Fibroblast of lung (primary cell): ENCODE measurements around the gene EFCAB8. TPM values are rescaled to one million over a fixed set of nuclear protein-coding genes. Genes with fewer than 3 reads are reported as not detected.

Experiments used
- DNase-seq, 2 donors: peaks; one replicate each; pipeline versions ENCODE4 v3.0.0 to v3.0.0-alpha.2; 2010; ENCODE audit warnings: low read depth in 2 of 2
- H2AFZ ChIP-seq: 2 replicates; pipeline ENCODE4 v1.5.1; 2012; ENCODE audit warnings: low read length, control low read depth, inconsistent platforms
- H3K27ac ChIP-seq: 2 replicates; pipeline ENCODE4 v1.5.1; 2011; ENCODE audit warnings: low read length, control low read depth; ENCODE audit not compliant: insufficient read depth
- H3K27me3 ChIP-seq: 2 replicates; pipeline ENCODE4 v1.5.1; 2011; ENCODE audit warnings: mild to moderate bottlenecking, low read length; ENCODE audit not compliant: control insufficient read depth, insufficient read depth
- H3K36me3 ChIP-seq: 2 replicates; pipeline ENCODE4 v1.5.1; 2011; ENCODE audit warnings: low read length; ENCODE audit not compliant: control insufficient read depth, insufficient read depth
- H3K4me1 ChIP-seq: 2 replicates; pipeline ENCODE4 v1.5.1; 2011; ENCODE audit warnings: low read length; ENCODE audit not compliant: control insufficient read depth, insufficient read depth; ENCODE audit errors: extremely low read depth
- H3K4me2 ChIP-seq: 2 replicates; pipeline ENCODE4 v1.5.1; 2011; ENCODE audit warnings: low read length, control low read depth; ENCODE audit not compliant: insufficient read depth; ENCODE audit errors: extremely low read depth
- H3K4me3 ChIP-seq, 4 experiments: fragments of 200-600 bp in 1 of 4; sonication (generic) in 1 of 4; replicated peaks in 1 of 4; 2 replicates each; pipeline ENCODE4 v1.5.1; 2011 to 2016; ENCODE audit warnings: low read length in 4 of 4, low read depth in 3 of 4, mild to moderate bottlenecking in 3 of 4, control low read depth in 2 of 4, inconsistent platforms in 1 of 4, mixed read lengths in 1 of 4; ENCODE audit not compliant: insufficient read depth in 1 of 4; ENCODE audit errors: control extremely low read depth in 1 of 4
- H3K79me2 ChIP-seq: 2 replicates; pipeline ENCODE4 v1.5.1; 2012; ENCODE audit warnings: mild to moderate bottlenecking, low read length, inconsistent platforms; ENCODE audit not compliant: control insufficient read depth, insufficient read depth
- H3K9ac ChIP-seq: 2 replicates; pipeline ENCODE4 v1.5.1; 2011; ENCODE audit warnings: mild to moderate bottlenecking, low read length, control low read depth; ENCODE audit not compliant: insufficient read depth
- H3K9me3 ChIP-seq: 2 replicates; pipeline ENCODE4 v1.5.1; 2012; ENCODE audit warnings: low read depth, low read length; ENCODE audit not compliant: control insufficient read depth, insufficient read depth
- H4K20me1 ChIP-seq: 2 replicates; pipeline ENCODE4 v1.5.1; 2011; ENCODE audit warnings: low read length; ENCODE audit not compliant: control insufficient read depth, insufficient read depth; ENCODE audit errors: extremely low read depth
- CTCF ChIP-seq, 2 donors: IDR thresholded peaks in 1 of 2; conservative IDR thresholded peaks in 1 of 2; 1 replicate in 1 of 2; 2 replicates in 1 of 2; pipeline ENCODE4 v1.5.1; 2011 to 2012; ENCODE audit warnings: low read length in 2 of 2, control low read depth in 1 of 2, inconsistent platforms in 1 of 2, low read depth in 1 of 2, mild to moderate bottlenecking in 1 of 2
- EZH2 ChIP-seq: IDR thresholded peaks from 2 replicates; pipeline ENCODE4 v1.5.1; 2012; ENCODE audit warnings: low read length, control low read depth, mild to moderate bottlenecking; ENCODE audit errors: missing control alignments
- polyA plus RNA-seq, 2 donors: library from polyadenylated mRNA; depleted of rRNA in 1 of 2; stranded (reverse) in 1 of 2; unstranded in 1 of 2; fragments of >200 nt; gene quantifications; 2 replicates each; pipeline ENCODE4 v1.2.1, GENCODE V29; 2011 to 2012; ENCODE audit warnings: missing spikeins in 1 of 2
- total RNA-seq: library from RNA; depleted of rRNA; stranded (reverse); fragments of >200 nt; gene quantifications from 2 replicates; pipeline ENCODE4 v1.2.1, GENCODE V29; 2014

EFCAB8 gene
- total and polyA plus RNA-seq, 2 donors (not counting 1 experiment from before 2014, with no cell fraction given) = under 0.01 TPM; not detected in 1

DNA sequence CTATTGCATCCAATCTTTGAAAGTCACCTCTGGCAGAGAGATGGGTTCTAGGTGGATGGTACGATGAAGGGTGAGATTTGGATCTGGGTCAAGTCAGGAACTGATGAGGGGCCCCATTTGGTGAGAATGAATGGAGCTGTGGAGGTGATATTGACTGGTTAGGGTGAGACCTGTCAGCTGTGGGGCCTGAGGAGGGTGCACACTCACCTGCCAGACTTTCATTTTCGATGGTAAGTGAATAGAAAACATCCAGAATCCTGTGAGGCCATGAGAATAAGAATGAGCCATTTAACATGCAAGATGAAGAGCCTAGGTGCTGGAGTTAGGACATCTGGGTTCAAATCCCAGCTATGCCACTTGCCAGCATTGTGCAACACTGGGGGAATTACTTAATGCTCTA is 138.7 kb downstream of the EFCAB8 start:
- TF ChIP-seq CTCF (conservative IDR thresholded peaks at IDR 0.05 in 1 of 2, IDR thresholded peaks at IDR 0.05 in 1 of 2; ENCODE audit: low read depth in 1 of 2, low read length in 2 of 2) (no peak), EZH2 (no peak)
- Histone ChIP-seq H3K4me3 (no peak overlapping the region), H2AFZ (no peak overlapping the region), H3K9ac (no peak overlapping the region), H3K27me3 (no peaks in the 10 kb centered on the region), H3K4me1 (no peaks in the 10 kb centered on the region), H3K4me2 (no peak overlapping the region), H4K20me1 (no peaks in the 10 kb centered on the region), H3K36me3 (no peaks in the 10 kb centered on the region), H3K79me2 (no peaks in the 10 kb centered on the region), H3K27ac (no peak overlapping the region), H3K9me3 (no peaks in the 10 kb centered on the region)
- no peak for DNase-seq

- no peaks in the 10 kb centered on the region for H3K79me2 ChIP-seq
- H3K4me3 ChIP-seq = no peak overlapping the region
- no peak overlapping the region for H2AFZ ChIP-seq
- no peak overlapping the region for H3K4me2 ChIP-seq
- no peaks in the 10 kb centered on the region for H3K27me3 ChIP-seq
- TF ChIP-seq CTCF (conservative IDR thresholded peaks at IDR 0.05 in 1 of 2, IDR thresholded peaks at IDR 0.05 in 1 of 2; ENCODE audit: low read depth in 1 of 2, low read length in 2 of 2) = no peak
- TF ChIP-seq EZH2 = no peak
- no peaks in the 10 kb centered on the region for H3K4me1 ChIP-seq
- H3K9ac ChIP-seq = no peak overlapping the region
- no peaks in the 10 kb centered on the region for H4K20me1 ChIP-seq
- no peak for DNase-seq
- H3K36me3 ChIP-seq = no peaks in the 10 kb centered on the region
- no peaks in the 10 kb centered on the region for H3K9me3 ChIP-seq
- no peak overlapping the region for H3K27ac ChIP-seq
Measured at GRCh38 chr20:32999603-33000250, 141.0 kb downstream of the EFCAB8 start.

DNA sequence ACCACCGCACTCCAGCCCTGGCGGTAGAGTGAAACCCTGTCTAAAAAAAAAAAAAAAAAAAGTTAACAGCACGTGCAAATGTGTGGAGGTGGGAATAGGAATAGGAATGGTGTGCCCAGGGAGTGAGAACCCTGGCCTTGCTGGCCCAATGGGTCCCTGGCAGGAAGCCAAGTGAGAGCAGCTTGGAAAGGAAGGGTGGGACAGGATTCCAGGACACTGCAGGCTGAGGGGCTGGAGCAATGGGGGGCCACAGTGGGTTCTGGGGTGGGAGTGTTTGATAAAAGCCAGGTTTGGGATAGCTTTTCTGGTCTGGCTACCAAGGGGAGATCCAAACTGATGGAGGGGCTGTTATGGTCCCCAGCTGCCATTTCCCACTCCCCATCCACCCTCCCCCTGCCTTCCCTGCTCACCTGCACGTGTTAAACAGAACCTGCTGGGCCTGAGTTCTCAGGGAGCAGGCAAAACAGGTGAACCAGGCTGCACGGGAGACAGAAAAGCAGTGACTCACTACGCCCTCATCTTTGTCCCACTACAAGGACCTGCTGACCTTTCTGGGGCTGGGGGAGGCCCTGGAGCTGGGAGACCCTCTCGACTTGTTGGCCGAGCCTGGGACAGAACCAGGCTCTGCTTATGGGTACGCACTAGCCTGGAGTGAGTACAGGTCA is 142.2 kb downstream of the EFCAB8 start:
- Histone ChIP-seq H2AFZ (no peak overlapping the region), H3K36me3 (no peaks in the 10 kb centered on the region), H3K27me3 (no peaks in the 10 kb centered on the region), H4K20me1 (no peaks in the 10 kb centered on the region), H3K4me2 (no peak overlapping the region), H3K79me2 (no peaks in the 10 kb centered on the region), H3K4me3 (no peak overlapping the region), H3K9me3 (no peaks in the 10 kb centered on the region), H3K4me1 (no peaks in the 10 kb centered on the region), H3K9ac (no peak overlapping the region), H3K27ac (no peak overlapping the region)
- TF ChIP-seq CTCF (conservative IDR thresholded peaks at IDR 0.05 in 1 of 2, IDR thresholded peaks at IDR 0.05 in 1 of 2; ENCODE audit: low read depth in 1 of 2, low read length in 2 of 2) (no peak), EZH2 (no peak)
- DNase-seq = no peak
